GM18508 (cell line): ENCODE data around the gene AURKAIP1.
"Not testable (repeated sequence)": the region's sequence is repeated elsewhere in the genome, so short reads cannot be mapped to it uniquely, and the experiment has no call there.

Source experiments
- ATAC-seq: cut with Tn5 transposase; IDR thresholded peaks from one replicate; pipeline ENCODE4 v1.9.1; 2021; ENCODE audit warnings: moderate number of reproducible peaks; ENCODE audit not compliant: insufficient read depth, unreplicated experiment

AURKAIP1 gene

DNA sequence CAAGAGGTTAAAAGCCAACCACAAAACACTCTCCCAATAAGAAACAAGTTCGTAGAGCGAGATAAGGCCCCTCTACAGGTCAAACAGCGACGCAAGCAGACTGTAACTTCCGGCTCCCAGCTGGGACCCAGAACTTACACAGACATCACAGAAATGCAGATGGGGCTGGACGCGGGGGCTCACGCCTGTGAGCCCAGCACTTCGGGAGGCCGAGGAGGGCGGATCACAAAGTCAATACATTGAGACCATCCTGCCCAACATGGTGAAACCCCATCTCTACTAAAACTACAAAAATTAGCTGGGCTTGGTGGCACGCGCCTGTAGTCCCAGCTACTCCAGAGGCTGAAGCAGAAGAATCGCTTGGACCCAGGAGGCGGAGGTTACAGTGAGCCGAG is 13.1 kb upstream of the AURKAIP1 start:
- ATAC-seq, result no peak

DNA sequence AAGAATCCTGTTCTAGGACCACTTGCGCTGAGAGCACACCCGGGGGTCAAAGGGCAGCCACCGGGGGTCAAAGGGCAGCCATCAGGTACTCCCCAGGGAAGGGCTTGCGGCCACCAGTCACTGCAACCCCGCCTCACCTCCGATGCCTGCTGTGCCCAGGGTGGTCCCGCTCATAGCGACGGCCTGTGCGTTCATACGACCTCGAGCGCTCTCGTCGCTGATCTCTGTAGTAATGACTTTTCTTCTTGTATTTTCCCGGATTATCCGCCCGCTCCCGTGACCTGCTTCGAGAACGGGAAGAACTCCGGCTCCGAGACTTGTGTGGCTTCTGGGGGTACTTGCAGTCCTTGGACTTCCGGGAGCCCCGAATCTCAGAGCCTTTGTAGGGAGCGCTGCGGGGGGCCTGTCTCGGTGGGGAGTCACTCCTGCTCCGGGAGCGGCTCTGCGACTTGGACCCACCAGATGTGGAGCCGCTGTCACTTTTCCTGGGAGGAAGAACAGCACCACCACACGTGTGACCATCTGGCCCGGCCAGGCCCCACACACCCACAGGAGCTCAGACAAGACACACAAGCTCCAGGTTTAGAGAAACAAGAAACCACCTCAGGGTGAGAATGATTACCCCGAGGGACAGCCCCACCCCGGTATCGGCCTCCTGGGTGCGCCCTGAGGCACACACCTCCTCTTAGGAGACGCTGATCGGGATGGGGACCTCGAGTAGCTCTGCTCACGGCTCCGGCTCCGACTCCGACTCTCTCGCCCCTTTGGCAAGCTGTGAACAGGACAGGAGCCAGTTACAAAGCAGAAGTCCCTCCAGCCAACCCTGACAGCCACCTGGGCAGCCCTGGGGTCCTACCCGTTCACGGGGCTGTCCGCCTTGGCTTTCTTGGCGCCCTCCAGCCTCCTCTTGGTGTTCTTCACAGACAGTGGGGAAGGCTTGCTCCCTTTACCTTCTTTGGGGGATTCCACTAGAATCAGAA is 12.4 kb upstream of the AURKAIP1 start:
- no peak for ATAC-seq

DNA sequence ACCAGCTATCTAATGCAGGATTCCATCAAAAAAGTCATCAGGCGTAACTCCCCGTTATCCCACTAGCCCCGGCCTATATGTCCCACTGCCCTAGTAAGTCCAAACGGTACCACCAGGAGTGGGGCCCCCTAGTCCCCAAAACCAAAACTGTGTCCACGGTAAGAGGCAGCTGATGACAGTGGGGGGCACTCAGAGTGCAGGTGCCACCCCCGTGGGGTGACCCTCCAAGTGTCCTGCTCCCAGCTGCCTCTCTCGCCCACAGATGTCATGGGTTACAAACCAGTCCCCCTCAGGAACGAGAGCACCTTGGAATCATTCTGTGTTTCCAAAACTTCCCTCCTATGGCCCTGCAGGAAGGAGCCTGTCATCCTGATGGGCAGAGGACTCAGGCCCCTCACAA is 10.9 kb upstream of the AURKAIP1 start:
- no peak for ATAC-seq

DNA sequence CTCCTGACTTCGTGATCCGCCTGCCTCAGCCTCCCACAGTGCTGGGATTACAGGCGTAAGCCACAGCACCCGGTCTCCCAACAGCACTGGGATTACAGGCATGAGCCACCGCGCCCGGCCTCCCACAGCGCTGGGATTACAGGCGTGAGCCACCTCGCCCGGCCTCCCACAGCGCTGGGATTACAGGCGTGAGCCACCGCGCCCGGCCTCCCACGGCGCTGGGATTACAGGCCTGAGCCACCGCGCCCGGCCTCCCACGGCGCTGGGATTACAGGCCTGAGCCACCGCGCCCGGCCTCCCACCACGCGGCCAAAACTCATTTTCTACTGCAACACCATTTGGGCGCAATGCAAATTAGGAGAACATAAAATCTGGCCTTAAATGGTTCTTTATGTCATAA is 10.3 kb upstream of the AURKAIP1 start:
- ATAC-seq, result not testable (repeated sequence)

DNA sequence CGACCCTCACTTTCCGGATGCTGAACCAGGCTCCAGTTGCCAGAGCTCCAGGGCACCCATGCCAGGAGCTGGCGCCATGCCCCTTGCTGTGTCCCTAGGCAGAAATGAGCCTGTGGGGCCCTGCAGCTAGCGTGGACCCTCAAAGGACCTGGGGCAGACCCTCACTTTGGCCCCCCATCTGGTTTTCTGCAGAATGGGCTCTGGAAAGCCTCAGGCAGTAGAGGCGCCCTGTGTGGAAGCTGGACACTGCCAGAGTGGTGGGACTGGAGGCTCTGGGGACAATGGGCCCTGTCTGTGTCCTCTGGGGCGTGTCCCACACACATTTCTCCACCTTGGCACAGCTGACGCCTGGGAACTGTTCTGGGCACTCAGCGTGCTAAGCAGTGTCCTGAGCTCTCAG is 6.3 kb upstream of the AURKAIP1 start:
- ATAC-seq, result no peak

DNA sequence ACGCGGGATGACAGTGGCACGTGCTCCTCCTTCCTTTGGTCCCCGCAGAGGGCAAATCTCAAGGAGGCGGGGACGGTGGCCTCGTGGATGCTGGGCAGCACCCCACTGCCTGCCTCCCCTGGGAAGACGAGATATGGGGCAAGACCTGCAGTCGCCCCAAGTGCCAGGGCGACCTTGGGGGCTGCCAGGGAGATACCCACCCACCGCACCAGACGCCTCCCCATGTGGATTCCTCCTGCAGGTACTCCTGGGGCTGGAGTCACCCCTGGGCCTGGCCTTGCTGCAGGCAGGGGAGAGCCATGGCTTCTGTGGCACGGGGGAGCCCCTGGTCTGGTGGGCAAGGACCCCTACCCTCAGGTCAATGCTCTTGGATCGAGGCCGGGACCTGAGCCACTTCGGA is 5.9 kb upstream of the AURKAIP1 start:
- no peak for ATAC-seq

DNA sequence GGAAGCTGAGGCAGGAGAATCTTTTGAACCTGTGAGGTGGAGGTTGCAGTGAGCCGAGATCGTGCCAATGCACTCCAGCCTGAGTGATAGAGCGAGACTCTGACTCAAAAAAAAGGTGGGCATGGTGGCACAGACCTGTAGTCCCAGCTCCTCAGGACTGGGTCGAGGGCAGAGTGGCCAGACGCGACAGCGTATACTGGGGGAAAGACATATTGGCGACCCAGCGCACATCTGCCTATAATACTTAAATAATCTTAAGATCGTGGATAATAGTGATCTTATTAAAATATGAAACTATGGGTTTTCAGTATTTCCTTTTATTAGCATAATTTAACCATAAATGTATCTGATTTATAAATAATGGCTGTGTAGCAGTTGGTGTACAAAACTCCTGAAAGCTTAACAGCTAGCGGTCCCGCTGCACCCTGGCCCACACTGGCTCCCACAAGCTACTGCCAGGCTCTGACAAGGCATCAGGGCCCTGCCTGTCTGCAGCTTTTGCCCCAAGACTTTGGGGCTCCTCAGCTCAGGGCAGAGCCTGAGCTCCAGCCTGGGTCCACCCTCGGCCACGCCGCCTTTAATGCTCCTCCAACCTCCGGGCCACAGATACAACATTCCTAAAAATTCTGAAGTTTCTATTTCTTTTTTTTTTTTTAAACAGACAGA is 2.7 kb upstream of the AURKAIP1 start:
- ATAC-seq, result no peak

DNA sequence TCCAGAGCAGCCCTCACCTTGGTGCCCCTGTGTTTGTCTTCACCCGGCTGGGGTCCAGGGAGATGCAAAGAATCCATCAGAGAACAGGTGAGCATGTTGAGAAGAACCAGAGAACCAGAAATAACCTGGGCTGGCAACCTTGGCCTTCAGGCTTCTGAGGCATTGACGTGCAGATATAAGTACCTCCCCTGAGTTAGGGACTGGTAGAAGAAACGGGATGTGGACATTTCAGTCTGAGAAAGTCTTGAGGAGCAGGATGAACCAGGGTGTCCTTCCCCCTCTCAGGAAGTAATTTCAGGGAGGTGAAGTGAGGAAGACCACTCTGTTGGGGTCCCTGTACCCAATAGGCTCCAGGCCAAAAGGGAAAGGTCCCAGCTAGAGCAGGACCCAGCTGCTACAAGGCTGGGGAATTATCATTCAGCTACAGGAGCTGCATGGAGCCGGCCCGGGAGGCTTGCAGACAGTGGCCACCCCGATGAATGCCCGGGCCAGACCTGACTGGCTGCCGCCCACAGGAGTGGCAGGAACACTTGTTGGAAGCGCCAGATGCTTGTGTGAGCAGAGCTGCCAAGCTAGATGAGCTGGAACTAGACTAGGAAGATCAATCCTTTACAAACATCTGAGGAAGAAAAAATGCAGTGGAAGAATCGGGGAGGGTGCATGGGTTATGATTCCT is 1.7 kb upstream of the AURKAIP1 start:
- ATAC-seq, result no peak

DNA sequence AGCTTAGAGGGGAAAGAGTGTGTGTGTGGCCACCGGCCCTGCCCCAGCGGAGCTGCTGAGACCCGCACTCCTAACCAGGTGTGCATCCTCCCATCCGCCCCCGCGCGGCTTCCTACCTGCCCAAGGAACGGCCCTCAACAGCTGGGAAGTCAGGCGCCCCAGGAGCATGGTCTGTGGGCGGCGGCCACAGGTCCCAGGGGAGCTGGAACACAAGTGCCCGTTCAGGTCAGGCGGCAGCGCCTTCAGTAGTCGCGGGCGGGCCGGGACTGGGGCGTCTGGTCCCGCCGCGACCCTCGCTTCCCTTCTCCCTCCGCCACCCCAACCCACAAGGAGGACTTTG is 448 bp downstream of the AURKAIP1 start:
- no peak for ATAC-seq

DNA sequence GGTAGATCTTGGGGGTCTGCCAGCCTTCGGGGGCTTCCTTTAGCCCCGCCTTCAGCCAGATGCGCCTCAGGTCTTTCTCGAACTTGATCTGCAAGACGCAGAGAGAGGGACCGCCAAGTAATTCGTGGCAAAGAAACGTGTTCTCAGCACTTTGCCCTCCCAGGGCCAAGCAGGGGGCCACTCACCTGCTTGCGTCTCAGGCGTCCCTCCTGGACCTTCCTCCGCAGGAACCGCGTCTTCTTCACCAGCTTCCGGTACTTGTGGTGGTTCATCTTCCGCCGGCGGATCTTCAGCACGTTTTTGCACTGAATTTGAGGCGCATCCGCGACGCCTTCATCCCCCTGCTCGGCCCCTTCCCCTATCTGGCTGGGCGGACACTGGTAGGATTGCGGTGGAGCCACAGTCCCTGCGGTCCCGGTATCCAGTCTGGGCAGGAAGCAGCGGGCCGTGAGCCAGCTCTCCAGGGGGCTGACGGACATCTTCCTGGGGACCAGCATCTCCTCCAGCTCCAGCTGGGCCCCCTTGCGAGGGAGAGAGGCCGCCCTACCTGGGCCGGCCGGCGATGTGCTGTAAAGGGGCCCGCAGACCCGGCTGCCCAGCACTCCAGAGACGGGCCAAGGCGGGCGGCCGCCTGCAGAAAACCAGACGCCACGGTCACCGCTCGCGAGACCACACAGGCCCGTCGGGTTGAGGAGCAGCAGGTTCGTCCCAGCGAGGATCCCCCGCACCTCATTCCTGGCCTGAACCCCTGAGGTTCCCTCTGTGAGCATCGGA is 1.0 kb downstream of the AURKAIP1 start:
- ATAC-seq, result no peak

DNA sequence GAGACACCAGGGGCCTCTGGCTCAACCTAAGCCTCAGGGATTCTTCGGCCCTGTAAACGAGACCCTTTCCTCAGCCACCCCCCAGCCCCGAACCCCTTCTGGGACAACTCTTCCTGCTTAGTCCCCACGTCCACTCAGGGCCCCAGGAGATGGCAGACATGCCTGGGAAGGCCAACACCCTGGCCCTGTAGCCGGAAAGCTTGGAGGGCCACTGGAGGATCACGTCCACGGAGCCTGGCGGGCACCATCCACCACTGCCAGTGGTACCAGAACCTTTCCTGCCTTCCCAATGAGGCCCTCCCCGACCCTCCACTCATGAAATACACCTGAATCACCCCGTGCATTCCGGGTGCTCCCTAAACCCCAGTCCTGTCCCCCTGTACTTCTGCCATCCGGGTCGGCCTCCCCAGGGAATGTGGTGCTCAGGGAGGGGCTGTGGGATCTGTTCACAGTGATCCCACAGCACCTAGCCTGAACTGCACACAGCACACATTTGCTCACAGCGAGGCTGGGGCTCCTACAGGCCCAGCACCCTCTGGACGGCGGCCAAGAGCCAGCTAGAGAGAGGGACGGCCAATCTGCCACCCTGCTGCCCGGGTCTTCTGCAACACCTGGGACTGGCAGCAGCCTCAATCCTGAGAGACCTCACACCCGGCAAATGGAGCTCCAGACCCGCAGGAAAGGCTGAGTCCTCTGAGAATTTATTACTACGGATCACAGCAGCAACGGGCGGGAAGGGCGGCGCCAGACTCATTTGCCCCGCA is 1.8 kb downstream of the AURKAIP1 start:
- no peak for ATAC-seq

DNA sequence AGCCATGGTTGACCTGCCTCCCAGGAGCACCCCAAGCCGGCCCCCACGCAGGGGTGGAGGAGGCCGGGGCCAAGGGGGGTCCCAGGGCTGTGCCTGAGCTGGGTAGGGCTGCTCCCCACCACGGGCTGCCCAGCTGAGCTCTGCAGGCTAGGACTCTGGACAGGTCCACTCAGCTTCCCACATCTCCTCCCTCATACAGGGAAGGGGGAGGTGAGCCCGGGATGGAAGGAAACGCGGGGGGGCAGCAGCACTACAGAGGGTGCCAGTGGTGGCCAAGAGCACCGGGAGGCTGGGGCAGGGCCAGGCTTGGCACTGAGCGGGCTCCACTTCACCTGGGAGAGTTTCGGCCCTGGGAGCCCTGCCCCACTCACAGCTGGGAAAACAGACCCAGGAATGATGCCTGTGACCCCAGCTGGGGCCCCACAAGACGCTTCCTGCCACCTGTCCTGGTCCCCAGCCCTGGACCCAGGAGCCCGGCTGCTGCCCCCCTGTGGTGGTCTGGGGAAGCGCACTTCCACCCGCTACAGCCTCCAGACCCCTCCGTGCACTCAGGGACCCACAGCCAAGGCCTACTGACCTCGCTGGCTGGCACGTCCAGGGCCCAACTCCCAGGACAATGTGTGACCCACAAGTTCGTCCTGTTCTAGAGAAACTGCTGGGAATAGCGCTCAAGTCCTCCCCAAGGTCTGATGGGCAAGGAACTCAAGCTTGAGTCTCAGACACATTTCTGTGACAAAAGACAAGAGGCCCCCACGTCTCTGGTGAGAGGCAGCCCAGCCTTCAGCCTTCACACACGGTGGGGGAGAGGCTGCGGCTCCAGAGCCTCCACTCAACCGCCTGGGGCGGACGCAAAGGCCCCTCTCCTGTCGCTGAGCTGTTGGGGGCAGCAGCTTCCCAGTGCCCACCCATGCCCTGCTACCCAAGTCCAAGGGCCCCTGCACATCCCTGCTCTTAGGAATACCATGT is 3.0 kb downstream of the AURKAIP1 start:
- no peak for ATAC-seq

DNA sequence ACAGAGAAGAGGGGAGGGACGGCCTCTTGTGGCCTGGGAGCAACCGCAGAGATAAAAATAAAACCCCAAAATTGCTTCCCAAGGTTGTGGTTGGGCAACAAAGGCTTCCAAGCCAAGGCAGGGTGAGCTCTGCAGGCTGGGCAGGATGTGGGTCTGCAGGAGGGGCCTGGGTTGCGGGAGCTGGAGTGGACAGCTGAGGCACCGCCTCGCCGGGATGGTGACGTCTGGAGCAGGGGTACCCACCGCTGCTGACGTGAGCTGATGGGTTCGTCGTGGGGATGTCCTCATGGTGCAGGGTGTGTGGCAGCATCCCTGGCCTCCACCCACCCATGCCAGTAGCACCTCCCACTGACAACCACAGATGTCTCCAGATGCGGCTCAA is 3.7 kb downstream of the AURKAIP1 start:
- ATAC-seq, result no peak

DNA sequence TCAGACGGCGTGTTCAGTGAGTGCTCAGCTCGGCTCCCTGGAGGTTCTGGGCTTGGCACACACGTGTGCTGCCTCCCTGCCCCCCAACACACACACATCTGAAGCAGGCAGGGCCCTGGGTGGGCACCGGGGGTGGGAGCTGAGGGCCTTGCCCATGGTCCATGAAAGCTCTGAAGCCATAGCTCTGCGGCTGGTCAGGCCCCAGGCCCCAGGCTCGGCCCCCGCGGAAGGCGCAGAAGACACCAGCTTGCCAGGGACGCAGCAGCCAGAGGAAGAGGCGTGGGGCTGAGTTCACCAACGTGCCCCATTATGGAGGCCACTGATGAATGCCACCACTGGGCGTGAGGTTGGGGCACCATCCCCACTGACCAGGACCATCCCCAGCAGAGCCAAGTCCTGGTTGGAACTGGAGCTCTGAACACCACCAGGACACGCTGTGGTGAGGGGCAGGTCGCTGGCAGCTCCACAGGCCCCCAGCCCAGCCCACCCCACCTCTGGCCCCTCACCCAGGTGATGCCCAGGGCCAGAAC is 4.2 kb downstream of the AURKAIP1 start:
- no peak for ATAC-seq

DNA sequence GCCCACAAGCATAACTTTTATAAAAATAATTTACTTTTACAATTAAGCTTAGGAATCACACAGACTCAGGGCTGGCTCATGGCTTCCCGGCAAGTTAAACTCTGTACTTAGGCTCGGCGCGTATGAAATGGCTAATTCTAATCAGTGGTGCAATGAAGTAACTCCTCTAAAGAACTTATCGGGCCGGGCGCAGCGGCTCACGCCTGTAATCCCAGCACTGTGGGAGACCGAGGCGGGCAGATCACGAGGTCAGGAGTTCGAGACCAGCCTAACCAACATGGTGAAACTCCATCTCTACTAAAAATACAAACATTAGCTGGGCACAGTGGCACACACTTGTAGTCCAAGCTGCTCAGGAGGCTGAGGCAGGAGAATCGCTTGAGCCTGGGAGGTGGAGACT is 4.9 kb downstream of the AURKAIP1 start:
- not testable (repeated sequence) for ATAC-seq

DNA sequence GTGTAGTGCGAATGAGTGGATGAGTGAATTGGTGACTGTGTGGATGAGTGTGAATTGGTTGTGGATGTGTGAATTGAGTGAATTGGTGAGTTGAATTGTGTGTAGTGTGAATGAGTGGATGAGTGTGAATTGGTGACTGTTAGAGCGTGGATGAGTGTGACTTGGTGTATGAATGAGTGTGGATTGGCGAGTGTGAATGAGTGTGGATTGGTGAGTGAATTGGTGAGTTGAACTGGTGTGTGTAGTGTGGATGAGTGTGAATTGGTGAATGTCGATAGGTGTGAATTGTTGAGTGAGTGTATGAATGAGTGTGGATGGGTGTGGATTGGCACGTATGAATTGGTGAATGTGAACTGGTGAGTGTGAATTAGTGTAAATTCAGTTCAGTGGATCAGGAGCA is 7.7 kb downstream of the AURKAIP1 start:
- no peak for ATAC-seq

DNA sequence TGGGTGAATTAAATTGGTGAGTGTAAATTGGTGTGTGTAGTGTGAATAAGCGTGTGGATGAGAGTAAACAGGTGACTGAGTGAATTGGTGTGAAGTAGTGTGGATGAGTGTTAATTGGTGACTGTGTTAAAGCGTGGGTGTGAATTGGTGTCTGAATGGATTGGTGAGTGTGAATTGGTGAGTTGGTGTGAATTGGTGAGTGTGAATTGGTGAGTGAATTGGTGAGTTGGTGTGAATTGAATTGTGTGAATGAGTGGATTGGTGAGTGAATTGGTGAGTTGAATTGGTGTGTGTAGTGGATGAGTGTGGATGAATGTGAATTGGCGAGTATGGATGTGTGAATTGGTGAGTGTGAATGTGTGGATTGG is 8.3 kb downstream of the AURKAIP1 start:
- ATAC-seq, result no peak

DNA sequence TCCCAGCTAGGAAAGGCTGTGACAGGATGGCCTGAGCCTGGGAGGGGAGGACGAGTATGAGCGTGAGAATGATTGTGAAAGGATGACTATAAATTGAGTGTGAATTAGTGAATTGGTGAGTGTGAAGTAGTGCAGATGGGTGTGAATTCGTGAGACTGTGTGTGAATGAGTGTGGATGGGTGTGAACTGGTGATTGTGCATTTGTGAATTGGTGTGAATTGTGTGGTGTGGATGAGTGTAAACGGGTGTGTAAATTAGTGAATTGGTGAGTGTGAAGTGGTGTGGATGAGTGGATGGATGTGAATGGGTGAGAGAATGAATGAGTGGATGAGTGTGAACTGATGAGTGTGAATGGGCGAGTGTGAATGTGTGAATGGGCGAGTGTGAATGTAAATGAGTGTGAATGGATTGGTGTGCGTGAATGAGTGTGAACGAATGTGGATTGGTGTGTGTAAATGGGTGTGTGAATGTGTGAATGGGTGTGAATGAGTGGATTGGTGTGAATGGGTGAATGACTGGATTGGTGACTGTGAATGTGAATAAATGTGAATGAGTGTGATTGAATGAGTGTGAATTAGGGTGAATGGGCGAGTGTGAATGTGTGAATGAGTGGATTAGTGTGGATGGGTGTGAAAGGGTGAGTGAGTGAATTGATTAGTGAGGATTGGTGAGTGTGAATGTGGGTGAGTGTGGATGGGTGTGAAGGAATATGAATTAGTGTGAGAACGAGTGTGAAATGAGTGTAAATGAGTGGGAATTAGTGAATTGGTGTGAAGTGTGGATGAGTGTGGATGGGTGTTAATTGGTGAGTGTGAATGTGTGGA is 8.9 kb downstream of the AURKAIP1 start:
- no peak for ATAC-seq
